Endothelial cell of umbilical vein (primary cell): ENCODE results near the gene AFAP1L2. TPM values are rescaled to one million over a fixed set of nuclear protein-coding genes. Genes with fewer than 3 reads are reported as not detected.

Source experiments
- BruUV-seq: library from RNA; stranded (reverse); fragments of 400-500 nt; replicated peaks from 2 replicates; lab custom pipeline; 2021; lab: Mats Ljungman, UMichigan
- CTCF ChIA-PET: fragments of 300-600, 350-600 bp; sonication (Branson Sonifier 250); formaldehyde crosslinking; loops from one replicate; lab custom pipeline; 2021; ENCODE audit warnings: antibody characterized with exemption, inconsistent platforms; lab: Charles Lee
- POLR2A ChIA-PET: fragments of 300-600, 350-600 bp; sonication (Branson Sonifier 250); formaldehyde crosslinking; loops from one replicate; lab custom pipeline; 2021; ENCODE audit warnings: antibody characterized with exemption, inconsistent platforms; lab: Charles Lee
- DNase-seq: peaks from one replicate; pipeline ENCODE4 v3.0.0-alpha.2; 2011; ENCODE audit warnings: low read depth, low spot score
- FAIRE-seq: peaks from 2 replicates; lab custom pipeline; 2011; peaks lifted over from hg19 to GRCh38; lab: Jason Lieb, UNC
- H2AFZ ChIP-seq: 2 replicates; pipeline ENCODE4 v1.6.0; 2012; ENCODE audit warnings: low read depth, low read length, control low read depth, inconsistent platforms
- H3K27ac ChIP-seq: 2 replicates; pipeline ENCODE4 v1.5.1; 2011; ENCODE audit warnings: low read depth, mild to moderate bottlenecking, control low read depth, low read length, moderate library complexity; ENCODE audit not compliant: insufficient read depth
- H3K27me3 ChIP-seq, 2 experiments: 2 replicates each; pipeline versions ENCODE4 v1.6.0 to v1.6.1; 2011; ENCODE audit warnings: low read length in 2 of 2, mixed read lengths in 1 of 2; ENCODE audit not compliant: control insufficient read depth in 2 of 2, insufficient read depth in 2 of 2
- H3K36me3 ChIP-seq, 2 experiments: 2 replicates in 1 of 2; 3 replicates in 1 of 2; pipeline ENCODE4 v1.5.1; 2011; ENCODE audit warnings: low read length in 2 of 2, mild to moderate bottlenecking in 1 of 2, moderate library complexity in 1 of 2; ENCODE audit not compliant: control insufficient read depth in 2 of 2, insufficient read depth in 2 of 2; ENCODE audit errors: extremely low read depth in 1 of 2
- H3K4me1 ChIP-seq: 3 replicates; pipeline ENCODE4 v1.5.1; 2011; ENCODE audit warnings: mild to moderate bottlenecking, low read length; ENCODE audit not compliant: control insufficient read depth, insufficient read depth; ENCODE audit errors: extremely low read depth
- H3K4me2 ChIP-seq: 2 replicates; pipeline ENCODE4 v1.6.1; 2011; ENCODE audit warnings: low read length, control low read depth, mixed read lengths; ENCODE audit not compliant: insufficient read depth
- H3K4me3 ChIP-seq, 3 experiments: fragments of 200-600 bp in 1 of 3; sonication (generic), shearing (Covaris generic) in 1 of 3; replicated peaks in 1 of 3; 2 replicates each; pipeline ENCODE4 v1.5.1; 2011 to 2016; ENCODE audit warnings: control low read depth in 3 of 3, low read length in 3 of 3, mild to moderate bottlenecking in 2 of 3, inconsistent platforms in 1 of 3, low read depth in 1 of 3, moderate library complexity in 1 of 3; ENCODE audit not compliant: insufficient read depth in 1 of 3
- H3K79me2 ChIP-seq: 2 replicates; pipeline ENCODE4 v1.6.0; 2012; ENCODE audit warnings: low read length, inconsistent platforms; ENCODE audit not compliant: control insufficient read depth, insufficient read depth
- H3K9ac ChIP-seq: replicated peaks from 2 replicates; pipeline ENCODE3; 2011; ENCODE audit warnings: low read length, control low read depth; ENCODE audit not compliant: insufficient read depth; ENCODE audit errors: extremely low read depth
- H3K9me1 ChIP-seq: replicated peaks from 3 replicates; pipeline ENCODE4 v1.6.0; 2011; ENCODE audit warnings: mild to moderate bottlenecking, low read length; ENCODE audit not compliant: control insufficient read depth, insufficient read depth; ENCODE audit errors: extremely low read depth
- H3K9me3 ChIP-seq: replicated peaks from 2 replicates; pipeline ENCODE4 v1.5.1; 2012; ENCODE audit warnings: low read length, inconsistent platforms; ENCODE audit not compliant: control insufficient read depth, insufficient read depth
- H4K20me1 ChIP-seq: replicated peaks from 2 replicates; pipeline ENCODE3; 2011; ENCODE audit warnings: mild to moderate bottlenecking, low read length; ENCODE audit not compliant: control insufficient read depth, insufficient read depth; ENCODE audit errors: extremely low read depth
- EZH2 ChIP-seq: IDR thresholded peaks from 2 replicates; pipeline ENCODE4 v1.6.1; 2012; ENCODE audit warnings: borderline replicate concordance, low read depth, mild to moderate bottlenecking, moderate library complexity, low read length, inconsistent platforms; ENCODE audit not compliant: severe bottlenecking
- FOS ChIP-seq: IDR thresholded peaks from 2 replicates; pipeline ENCODE4 v1.6.1; 2011; ENCODE audit warnings: mild to moderate bottlenecking, low read length, moderate library complexity, borderline replicate concordance; ENCODE audit not compliant: insufficient read depth
- GATA2 ChIP-seq: IDR thresholded peaks from 2 replicates; pipeline ENCODE4 v1.7.0; 2011; ENCODE audit warnings: low read depth, mild to moderate bottlenecking, moderate library complexity, mixed read lengths, low read length; ENCODE audit not compliant: insufficient read length, insufficient read depth
- JUN ChIP-seq: IDR thresholded peaks from 2 replicates; pipeline ENCODE4 v1.6.1; 2011; ENCODE audit warnings: borderline replicate concordance, low read depth; ENCODE audit not compliant: insufficient read length, insufficient read depth
- MAX ChIP-seq: IDR thresholded peaks from 2 replicates; pipeline ENCODE4 v1.6.1; 2011; ENCODE audit not compliant: insufficient read depth, insufficient read length
- MYC ChIP-seq: IDR thresholded peaks from one replicate; pipeline ENCODE4 v1.6.1; 2011; ENCODE audit warnings: mild to moderate bottlenecking, low read depth, low read length
- POLR2A ChIP-seq: IDR thresholded peaks from 2 replicates; pipeline ENCODE4 v1.6.1; 2012; ENCODE audit warnings: low read depth, mild to moderate bottlenecking, control low read depth, low read length
- POLR2AphosphoS5 ChIP-seq: IDR thresholded peaks from 2 replicates; pipeline ENCODE4 v1.6.1; 2012; ENCODE audit warnings: low read depth, mild to moderate bottlenecking, control low read depth, low read length, moderate library complexity; ENCODE audit not compliant: insufficient read depth
- dilution Hi-C: fragments of 300-500 bp; cut with MboI; formaldehyde crosslinking; loops from one replicate; pipeline ENCODE4 v1.15.0; 2019; ENCODE audit warnings: low sequenced_read_pairs; ENCODE audit not compliant: extremely low pct_ligation_motif_present
- intact Hi-C: fragments of 100-400 bp; cut with micrococcal nuclease; formaldehyde crosslinking; loops from one replicate; pipeline ENCODE4 v1.10.0; 2022
- polyA plus RNA-seq, 4 experiments: library from polyadenylated mRNA; depleted of rRNA in 3 of 4; stranded (reverse) in 3 of 4; unstranded in 1 of 4; fragments of >200 nt; gene quantifications; 2 replicates each; pipeline versions ENCODE4 v1.2.1 to v1.2.3, GENCODE V29; 2011 to 2012; ENCODE audit warnings: missing spikeins in 1 of 4
- total RNA-seq: library from RNA; stranded (reverse); gene quantifications from 2 replicates; pipeline ENCODE4 v1.2.3, GENCODE V29; 2021
- TF ChIP-seq, protein P1 (sequence below), 2 donors: IDR thresholded peaks; 1 replicate in 1 of 2; 2 replicates in 1 of 2; pipeline ENCODE4 v1.5.1; 2011; ENCODE audit warnings: low read length in 2 of 2, mild to moderate bottlenecking in 2 of 2, moderate library complexity in 2 of 2, control low read depth in 1 of 2, inconsistent platforms in 1 of 2, low read depth in 1 of 2; ENCODE audit not compliant: insufficient read depth in 1 of 2; ENCODE audit errors: extremely low read depth in 1 of 2

Gene AFAP1L2
- total and polyA plus RNA-seq, 2 donors (not counting 3 experiments of a cell fraction or from before 2014, with no cell fraction given), result 0.90 to 4.1 TPM

DNA sequence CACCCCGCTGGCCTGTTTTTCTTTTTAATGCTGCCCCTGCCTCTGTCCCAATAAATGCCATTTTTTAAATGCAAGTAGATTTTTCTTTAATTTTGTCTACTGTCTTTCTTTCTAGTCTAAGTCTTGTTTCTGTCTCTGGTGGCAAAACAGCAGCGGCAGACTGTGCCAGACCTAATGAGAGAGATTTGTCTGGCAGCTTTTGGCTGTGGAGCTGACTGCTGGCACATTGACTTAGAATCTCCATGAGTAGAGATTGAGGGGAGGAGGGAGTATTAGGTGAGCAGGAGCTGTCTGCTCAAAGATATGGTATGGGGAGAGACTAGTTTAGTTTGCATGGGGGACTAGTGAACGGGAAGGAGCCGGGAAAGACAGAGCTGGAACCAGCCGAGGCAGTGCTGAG is 152.2 kb downstream of the AFAP1L2 start:
- H3K9me3 ChIP-seq, result no peaks in the 10 kb centered on the region
- no peaks in the 10 kb centered on the region for H3K27me3 ChIP-seq
- no peak for FAIRE-seq
- no peak overlapping the region for H3K9ac ChIP-seq
- dilution Hi-C loops (no loop called here), intact Hi-C loops (no loop called here)
- DNase-seq, result no peak
- no TSS peak for BruUV-seq
- ChIA-PET CTCF (no interaction called here), POLR2A (no interaction called here)
- H4K20me1 ChIP-seq, result no peaks in the 10 kb centered on the region
- H3K27ac ChIP-seq, result no peak overlapping the region
- H2AFZ ChIP-seq, result no peak overlapping the region
- no peaks in the 10 kb centered on the region for H3K9me1 ChIP-seq
- H3K79me2 ChIP-seq, result no peaks in the 10 kb centered on the region
- no peak overlapping the region for H3K4me2 ChIP-seq
- no peak for TF ChIP-seq FOS
- TF ChIP-seq MAX, result no peak
- no peak for TF ChIP-seq POLR2A
- no peak for TF ChIP-seq EZH2
- TF ChIP-seq MYC, result no peak
- TF ChIP-seq, protein P1, sequence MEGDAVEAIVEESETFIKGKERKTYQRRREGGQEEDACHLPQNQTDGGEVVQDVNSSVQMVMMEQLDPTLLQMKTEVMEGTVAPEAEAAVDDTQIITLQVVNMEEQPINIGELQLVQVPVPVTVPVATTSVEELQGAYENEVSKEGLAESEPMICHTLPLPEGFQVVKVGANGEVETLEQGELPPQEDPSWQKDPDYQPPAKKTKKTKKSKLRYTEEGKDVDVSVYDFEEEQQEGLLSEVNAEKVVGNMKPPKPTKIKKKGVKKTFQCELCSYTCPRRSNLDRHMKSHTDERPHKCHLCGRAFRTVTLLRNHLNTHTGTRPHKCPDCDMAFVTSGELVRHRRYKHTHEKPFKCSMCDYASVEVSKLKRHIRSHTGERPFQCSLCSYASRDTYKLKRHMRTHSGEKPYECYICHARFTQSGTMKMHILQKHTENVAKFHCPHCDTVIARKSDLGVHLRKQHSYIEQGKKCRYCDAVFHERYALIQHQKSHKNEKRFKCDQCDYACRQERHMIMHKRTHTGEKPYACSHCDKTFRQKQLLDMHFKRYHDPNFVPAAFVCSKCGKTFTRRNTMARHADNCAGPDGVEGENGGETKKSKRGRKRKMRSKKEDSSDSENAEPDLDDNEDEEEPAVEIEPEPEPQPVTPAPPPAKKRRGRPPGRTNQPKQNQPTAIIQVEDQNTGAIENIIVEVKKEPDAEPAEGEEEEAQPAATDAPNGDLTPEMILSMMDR (IDR thresholded peaks at IDR 0.05; ENCODE audit: extremely low read depth in 1 of 2, insufficient read depth in 1 of 2, low read depth in 1 of 2, low read length in 2 of 2), result no peak
- no peak for TF ChIP-seq JUN
- TF ChIP-seq POLR2AphosphoS5, result no peak
- no peak for TF ChIP-seq GATA2
- no peak overlapping the region for H3K4me3 ChIP-seq
- no peaks in the 10 kb centered on the region for H3K36me3 ChIP-seq
- H3K4me1 ChIP-seq, result no peaks in the 10 kb centered on the region
